NCI-H2107 treated with DMSO at 0.1 percent for 48 hours (cell line): ENCODE measurements around the gene MCAM.

Experiments
- DNase-seq: peaks from one replicate; lab custom pipeline; 2025; ENCODE audit not compliant: unreplicated experiment; lab: John Stamatoyannopoulos, UW

The MCAM gene

GRCh38 chr11:119332111-119332765 lies 15.3 kb upstream of the MCAM start:
- DNase-seq, result no peak

- no peak for DNase-seq
These were observed 13.3 kb upstream of the MCAM start for GRCh38 chr11:119330237-119330636.

- DNase-seq, result no peak
These were observed 12.4 kb upstream of the MCAM start for GRCh38 chr11:119329320-119329719.

GRCh38 chr11:119324189-119324588 lies 7.3 kb upstream of the MCAM start:
- DNase-seq, result peak; percentile 21

DNA sequence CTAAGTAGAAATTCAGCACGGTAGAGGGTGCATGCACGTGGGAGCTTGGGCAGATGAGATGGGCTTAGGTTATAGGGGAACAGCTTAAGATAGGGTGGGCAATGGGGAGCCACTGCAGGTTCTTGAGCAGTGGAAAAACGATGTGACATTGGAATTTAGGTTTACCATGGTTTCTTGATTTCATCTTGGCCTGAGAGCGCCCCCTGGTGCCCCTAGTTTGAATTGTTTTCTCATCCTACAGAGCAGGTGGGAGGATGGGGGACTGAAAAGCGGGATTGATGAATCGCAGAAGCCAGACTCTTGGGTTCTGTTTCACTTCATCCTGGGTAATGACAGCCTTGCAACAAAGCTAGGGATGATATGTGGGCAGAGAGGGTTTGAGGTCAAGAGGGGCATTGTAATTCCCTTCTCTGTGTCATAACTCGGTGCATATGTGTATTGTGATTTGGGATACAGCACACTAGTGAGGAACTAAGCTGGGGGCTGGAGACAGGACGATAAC lies 6.7 kb upstream of the MCAM start:
- peak; percentile 50 for DNase-seq

DNA sequence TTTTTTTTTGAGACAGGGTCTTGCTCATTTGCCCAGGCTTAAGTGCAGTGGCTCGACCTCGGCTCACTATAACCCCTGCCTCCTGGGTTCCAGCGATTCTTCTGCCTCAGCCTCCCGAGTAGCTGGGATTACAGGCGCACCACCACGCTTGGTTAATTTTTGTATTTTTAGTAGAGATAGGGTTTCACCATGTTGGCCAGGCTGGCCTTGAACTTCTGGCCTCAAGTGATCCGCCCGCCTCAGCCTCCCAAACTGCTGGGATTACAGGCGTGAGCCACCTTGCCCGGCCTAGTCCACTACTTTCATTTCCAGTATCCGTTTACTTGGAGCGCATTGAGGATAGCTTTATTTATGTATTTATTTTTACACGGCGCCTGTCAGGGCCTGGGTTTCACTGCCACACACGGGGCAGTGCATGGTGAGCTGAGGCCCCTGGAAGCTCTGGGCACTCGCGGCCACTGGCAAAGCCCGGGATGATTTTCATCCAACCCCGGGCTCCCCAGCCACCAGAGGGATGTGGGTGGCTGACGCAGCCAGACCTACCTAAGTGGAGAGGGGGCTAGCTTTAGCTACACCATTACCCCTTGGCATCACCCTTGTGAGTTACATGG lies 6.1 kb upstream of the MCAM start:
- no peak for DNase-seq

DNA sequence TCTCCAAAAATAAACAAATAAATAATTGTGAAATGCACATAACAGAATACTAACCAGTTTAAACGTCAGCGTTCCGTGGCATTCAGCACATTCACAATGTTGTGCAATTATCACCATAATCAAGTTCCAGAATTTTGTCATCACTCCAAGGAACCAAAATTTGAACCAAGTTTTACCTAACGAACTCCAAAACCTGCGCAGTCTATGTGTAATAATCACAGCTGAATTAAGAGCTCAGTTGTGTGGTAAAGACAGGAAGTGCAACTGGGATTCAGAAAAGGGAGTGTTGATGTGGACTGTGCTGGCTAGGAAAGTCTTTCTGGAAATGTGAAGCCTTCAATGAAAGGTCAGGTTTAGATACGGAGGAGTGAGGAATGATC lies 5.4 kb upstream of the MCAM start:
- no peak for DNase-seq

DNA sequence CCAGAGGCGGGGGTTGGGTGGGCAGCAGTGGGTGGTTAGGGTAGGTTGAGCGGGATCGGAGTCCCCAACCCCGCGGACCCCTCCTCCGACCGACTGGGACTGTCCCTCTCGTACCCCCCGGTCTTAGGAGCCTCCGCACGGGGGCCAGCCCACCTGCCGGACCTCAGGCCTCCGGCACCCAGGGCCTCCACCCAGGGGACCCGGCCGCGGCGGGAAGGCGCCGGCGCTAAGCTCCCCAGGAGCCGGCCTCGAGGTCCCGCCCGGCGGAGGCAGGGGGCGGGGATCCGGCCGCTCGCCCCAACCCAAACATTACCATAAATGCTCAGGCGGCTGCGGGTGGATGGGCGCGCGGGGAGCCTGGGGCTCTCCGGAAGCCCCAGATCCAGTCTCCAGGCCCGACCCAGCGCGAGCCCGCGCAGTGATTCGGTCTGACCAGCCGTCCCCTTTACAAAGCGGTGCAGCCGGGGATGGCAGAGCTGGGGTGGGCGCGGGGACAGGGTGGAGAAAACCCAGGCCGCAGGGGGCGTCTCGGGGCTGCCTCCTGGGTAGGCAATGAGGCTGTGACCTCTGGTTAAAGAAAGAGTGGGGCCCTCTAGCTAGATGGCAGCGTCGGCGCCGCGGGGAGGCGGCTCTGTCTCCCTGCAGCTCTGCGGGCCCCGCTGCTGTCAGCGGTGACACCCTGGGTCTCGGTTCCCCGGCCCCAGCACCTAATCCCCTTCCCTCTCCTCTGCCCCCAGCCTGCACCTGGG lies 4.0 kb upstream of the MCAM start:
- no peak for DNase-seq

- DNase-seq, result no peak
These were observed 3.4 kb upstream of the MCAM start for GRCh38 chr11:119320240-119320775.

DNA sequence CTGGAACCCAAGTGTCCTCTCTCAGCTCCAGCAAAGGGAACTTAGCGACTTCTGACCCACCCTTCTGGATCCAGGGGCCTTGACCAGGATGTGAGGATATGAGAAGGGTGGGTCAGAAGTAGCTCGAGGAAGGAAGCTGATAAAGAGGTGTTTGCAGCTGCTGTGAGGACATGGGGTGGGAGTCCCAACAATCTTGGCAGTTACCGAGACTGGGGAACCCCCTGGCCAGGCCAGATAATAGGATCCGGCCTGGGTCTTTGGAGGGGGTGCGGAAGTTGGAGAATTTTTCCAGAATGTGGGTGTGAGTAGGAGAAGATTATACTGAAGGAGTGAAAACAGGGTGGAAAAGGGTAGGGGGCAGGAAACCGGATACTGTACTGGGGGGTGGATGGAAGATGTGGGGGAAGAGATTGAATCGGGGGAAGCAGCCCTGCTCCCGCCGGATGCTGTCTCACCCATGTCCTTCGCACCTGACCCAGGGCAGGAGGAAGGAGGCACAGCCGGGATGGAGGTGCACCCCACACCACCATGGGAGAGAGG lies 2.8 kb upstream of the MCAM start:
- no peak for DNase-seq

DNA sequence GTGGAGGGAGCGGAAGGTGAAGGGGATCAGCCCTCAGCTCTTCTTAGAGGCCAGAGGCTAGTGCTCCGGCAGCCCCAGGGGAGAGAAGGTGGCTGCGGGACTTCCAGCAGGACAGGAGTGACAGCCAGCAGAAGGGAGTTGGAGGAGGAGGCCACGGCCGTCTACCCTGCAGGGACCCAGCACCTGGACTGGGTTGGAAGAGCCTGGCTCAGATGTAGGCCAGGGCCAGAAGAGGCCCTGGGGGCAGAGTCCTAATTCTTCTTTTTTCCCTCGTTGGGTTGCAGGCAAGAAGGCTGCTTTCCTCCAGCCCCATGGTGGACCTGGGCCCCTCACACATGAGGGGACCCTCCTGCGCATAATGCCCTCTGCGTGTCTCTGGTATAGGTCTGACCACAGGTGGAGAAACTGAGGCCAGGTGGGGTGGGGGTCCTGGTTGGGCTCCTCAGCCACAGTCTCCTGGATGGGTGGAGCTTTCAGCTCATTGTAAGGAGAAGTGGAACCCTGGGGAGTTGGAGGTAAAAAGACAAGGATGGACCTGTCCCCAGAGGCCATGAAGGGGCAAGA lies 2.3 kb upstream of the MCAM start:
- DNase-seq, result no peak

DNA sequence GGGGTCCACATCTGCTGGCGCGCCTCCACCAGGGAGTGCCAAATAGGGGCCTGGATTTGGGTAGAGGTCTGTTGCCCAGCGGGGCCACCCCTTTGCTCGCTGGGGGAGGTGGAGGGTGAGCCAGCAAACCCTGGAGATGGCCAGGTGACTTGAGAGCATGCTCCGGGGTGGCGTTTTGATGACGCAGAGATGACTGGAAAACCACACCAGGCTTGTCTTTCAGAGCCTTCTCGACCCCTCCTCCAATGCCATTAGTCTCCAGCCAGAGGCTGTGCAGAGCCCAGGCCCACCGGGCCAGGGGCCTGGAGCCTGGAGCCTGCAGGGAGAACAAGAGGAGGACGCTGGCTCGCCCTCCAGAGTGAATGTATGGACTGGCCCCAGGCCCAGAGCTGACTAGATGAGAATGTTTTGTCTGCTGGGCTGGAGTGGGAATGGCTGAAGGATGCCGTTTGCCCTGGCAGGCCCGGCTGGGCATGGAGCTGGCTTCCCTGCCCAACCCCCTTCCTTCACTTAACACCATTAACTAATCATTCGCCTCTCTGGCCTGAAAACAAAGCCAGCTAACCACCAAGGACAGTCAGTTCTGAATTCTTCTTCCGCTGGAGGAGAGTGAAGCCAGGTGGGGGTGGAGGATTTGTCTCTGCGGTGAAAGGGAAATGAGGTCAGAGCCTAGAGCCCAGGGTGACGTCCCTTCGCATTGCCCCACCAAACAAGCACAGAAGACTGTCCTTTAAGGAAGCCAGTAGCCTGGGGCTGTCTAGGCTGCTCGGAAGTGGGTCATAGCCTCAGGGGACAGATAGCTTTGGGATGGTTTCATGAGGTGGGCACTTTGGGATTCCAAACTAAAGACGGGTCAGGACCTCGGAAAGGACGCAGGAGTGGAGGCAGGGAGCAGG lies 1.6 kb upstream of the MCAM start:
- DNase-seq, result no peak

GRCh38 chr11:119317592-119318239 lies 786 bp upstream of the MCAM start:
- DNase-seq, result no peak

- peak; percentile 35 for DNase-seq
These were observed 758 bp downstream of the MCAM start for GRCh38 chr11:119316016-119316728.

DNA sequence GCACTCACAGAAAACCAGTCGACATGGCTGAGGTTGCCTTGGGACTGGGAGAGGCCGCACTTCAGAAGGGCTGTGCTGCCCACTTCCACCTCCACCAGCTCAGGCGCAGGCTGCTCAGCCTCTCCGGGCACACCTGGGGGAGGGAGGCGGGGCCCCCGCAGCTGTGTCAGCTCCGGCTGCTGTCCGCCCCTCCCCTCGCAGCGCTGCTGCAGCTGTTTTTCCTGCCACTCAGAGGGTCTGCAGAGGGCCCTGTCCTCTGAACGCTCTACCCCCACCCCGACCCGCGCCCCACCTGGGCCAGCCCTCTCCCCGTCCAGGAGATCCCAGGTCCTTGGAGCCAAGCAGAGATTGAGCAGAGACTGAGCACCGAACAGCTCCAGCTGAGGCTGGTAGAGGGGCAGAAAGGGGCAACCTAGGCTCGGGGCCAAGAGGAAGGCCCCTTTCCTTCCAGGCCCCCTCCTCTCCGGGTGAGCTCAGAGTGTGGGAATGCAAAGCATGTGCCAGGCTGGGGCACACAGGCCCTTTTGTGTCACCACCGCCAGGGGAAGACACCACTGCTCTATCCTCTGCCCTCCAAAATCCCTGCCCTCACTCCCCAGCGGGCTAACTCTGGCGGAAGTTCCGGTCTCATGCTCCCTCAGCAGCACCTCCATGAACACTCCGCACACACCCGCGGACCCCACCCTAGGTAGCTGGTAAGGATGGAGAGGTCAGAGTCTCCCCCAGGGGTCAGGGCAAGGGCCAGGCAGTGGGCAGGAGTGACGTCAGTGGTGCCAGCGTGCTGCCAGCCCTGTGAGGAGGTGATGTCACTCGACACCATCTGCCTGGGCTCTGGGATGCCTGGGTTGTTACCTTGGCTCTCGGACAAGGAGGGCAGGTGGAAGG lies 1.6 kb downstream of the MCAM start:
- peak; percentile 35 for DNase-seq

- DNase-seq, result no peak
These were observed 2.2 kb downstream of the MCAM start for GRCh38 chr11:119314726-119315125.

- DNase-seq, result no peak
These were observed 6.3 kb downstream of the MCAM start for GRCh38 chr11:119310682-119311052.

DNA sequence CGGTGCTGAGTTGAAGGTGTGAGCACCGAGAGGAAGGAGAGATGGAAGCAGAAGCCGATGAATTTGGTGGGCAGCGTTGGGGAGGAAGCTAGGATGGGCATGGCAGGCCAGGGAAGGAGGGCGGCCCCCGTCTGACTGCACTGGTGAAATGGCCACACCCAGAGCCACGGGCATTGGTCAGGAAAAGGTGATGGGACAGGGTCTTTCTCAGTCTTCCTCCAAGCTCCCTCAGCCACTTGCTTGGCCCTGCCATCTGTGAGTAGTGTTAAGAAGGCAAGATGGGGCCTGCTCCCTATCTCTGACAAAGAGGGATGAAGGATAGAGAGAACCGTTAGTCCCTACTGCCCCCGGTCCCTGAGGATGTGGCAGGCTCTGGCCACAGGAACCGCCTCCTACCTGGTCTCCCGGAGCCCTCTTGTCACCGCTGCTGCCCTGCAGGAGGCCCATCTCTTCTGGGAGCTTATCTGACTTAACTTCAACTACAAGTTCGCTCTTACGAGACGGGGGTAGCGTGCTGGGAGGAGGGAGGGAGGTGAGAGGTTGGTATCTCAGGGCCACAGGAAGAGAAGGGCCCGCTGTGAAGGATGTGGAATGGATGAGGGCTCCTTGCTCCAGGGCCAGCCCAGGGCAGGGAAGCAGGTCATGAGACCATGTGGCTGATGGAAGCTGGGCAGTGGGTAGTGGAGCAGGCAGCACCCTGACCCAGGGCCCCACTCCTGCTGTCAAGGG lies 6.8 kb downstream of the MCAM start:
- DNase-seq, result no peak
